Measurements from ENCODE around the gene CEP164.

The CEP164 gene

DNA sequence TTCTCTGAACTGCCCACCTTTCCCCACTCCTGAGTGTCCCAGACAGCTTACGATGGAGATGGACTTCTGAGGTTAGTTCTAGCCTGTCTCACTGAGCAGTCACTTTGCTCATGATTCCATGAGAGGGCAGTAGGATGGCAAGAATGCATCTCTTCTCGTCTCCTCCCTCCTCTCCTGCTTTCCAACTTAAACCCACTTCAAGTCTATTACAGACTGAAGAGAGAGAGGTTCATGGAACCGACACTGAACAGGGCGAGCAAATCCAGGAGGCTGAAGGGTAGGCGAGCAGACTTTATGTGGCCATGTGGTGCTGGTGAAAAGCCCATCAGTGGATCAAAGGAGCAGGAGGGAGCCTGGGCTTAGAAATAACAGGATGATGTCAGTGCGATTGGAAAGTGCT, 38.6 kb downstream of the CEP164 start:
- Mint-ChIP-seq H3K4me3 (no peak overlapping the region), H3K4me1 (ENCODE audit: low read depth) (no peaks in the 10 kb centered on the region), H3K9me3 (no peaks in the 10 kb centered on the region), H3K27me3 (ENCODE audit: low read depth) (no peaks in the 10 kb centered on the region), H3K36me3 (ENCODE audit: low read depth) (peaks cover 14% of the 10 kb centered on the region), H3K27ac (no peak overlapping the region)
- DNase-seq (ENCODE audit: low spot score) = no peak

- Mint-ChIP-seq H3K27ac (no peak overlapping the region), H3K4me1 (ENCODE audit: low read depth) (no peaks in the 10 kb centered on the region), H3K27me3 (ENCODE audit: low read depth) (no peaks in the 10 kb centered on the region), H3K4me3 (no peak overlapping the region), H3K36me3 (ENCODE audit: low read depth) (peaks cover 15% of the 10 kb centered on the region), H3K9me3 (no peaks in the 10 kb centered on the region)
- no peak for DNase-seq (ENCODE audit: low spot score)
Measured at GRCh38 chr11:117366875-117367274, 39.2 kb downstream of the CEP164 start.

DNA sequence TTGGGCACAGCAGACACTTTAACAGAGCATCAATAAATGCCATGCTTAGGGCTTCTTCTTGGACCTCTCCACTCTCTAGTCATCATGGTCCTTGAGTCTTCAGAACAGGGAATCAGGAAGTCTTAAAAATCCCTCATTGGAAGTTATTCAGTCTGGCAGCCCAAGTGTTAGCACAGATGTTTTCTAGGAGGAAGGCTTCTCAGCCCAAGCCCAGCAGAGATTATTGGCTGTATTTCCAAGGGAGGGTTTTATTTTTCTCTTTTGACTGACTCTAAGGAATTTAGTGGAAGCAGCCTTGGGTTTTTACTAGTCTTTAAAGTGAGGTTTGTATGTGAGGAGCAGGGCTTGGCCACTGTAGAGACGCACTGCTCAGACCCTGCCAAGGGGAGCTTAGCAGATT, 41.9 kb downstream of the CEP164 start:
- peaks cover 13% of the 10 kb centered on the region for H3K36me3 Mint-ChIP-seq (ENCODE audit: low read depth)
- H3K27ac Mint-ChIP-seq = no peak overlapping the region
- no peaks in the 10 kb centered on the region for H3K4me1 Mint-ChIP-seq (ENCODE audit: low read depth)
- H3K27me3 Mint-ChIP-seq (ENCODE audit: low read depth) = no peaks in the 10 kb centered on the region
- no peak for DNase-seq (ENCODE audit: low spot score)
- no peaks in the 10 kb centered on the region for H3K9me3 Mint-ChIP-seq
- H3K4me3 Mint-ChIP-seq = no peak overlapping the region

GRCh38 chr11:117371453-117371852, 43.8 kb downstream of the CEP164 start:
- H3K36me3 Mint-ChIP-seq (ENCODE audit: low read depth) = peaks cover 16% of the 10 kb centered on the region
- no peak overlapping the region for H3K27ac Mint-ChIP-seq
- no peak overlapping the region for H3K4me3 Mint-ChIP-seq
- H3K27me3 Mint-ChIP-seq (ENCODE audit: low read depth) = no peaks in the 10 kb centered on the region
- DNase-seq (ENCODE audit: low spot score) = no peak
- H3K9me3 Mint-ChIP-seq = no peaks in the 10 kb centered on the region
- H3K4me1 Mint-ChIP-seq (ENCODE audit: low read depth) = no peaks in the 10 kb centered on the region

GRCh38 chr11:117374316-117375055, 46.8 kb downstream of the CEP164 start:
- H3K4me1 Mint-ChIP-seq (ENCODE audit: low read depth) = no peaks in the 10 kb centered on the region
- no peak overlapping the region for H3K27ac Mint-ChIP-seq
- H3K27me3 Mint-ChIP-seq (ENCODE audit: low read depth) = no peaks in the 10 kb centered on the region
- H3K9me3 Mint-ChIP-seq = no peaks in the 10 kb centered on the region
- no peak overlapping the region for H3K4me3 Mint-ChIP-seq
- H3K36me3 Mint-ChIP-seq (ENCODE audit: low read depth) = peaks cover 16% of the 10 kb centered on the region
- DNase-seq (ENCODE audit: low spot score) = no peak

DNA sequence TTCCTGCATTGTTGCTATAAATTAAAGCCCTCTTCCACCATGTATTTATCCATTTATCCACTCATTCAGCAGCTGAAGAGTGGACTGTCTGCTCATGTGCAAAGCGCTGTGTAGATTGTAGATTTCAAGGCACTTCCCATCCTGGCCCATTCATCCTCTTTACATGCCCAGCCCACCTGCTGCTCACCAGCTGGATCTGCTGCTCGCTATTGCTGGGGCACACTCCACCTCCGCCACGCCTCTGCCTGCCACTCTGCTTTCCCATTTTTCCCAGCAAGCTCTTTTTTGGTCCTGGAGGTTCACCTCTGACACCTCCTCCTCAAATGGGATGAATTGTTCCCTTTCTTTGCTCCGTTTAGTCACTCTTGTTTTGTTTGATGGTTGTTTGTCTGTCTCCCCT, 48.3 kb downstream of the CEP164 start:
- Mint-ChIP-seq H3K4me3 (no peak overlapping the region), H3K27ac (no peak overlapping the region), H3K9me3 (no peaks in the 10 kb centered on the region), H3K27me3 (ENCODE audit: low read depth) (no peaks in the 10 kb centered on the region), H3K4me1 (ENCODE audit: low read depth) (no peaks in the 10 kb centered on the region), H3K36me3 (ENCODE audit: low read depth) (peaks cover 19% of the 10 kb centered on the region)
- no peak for DNase-seq (ENCODE audit: low spot score)

GRCh38 chr11:117376517-117376916, 48.9 kb downstream of the CEP164 start:
- Mint-ChIP-seq H3K4me1 (ENCODE audit: low read depth) (no peaks in the 10 kb centered on the region), H3K4me3 (no peak overlapping the region), H3K9me3 (no peaks in the 10 kb centered on the region), H3K27me3 (ENCODE audit: low read depth) (no peaks in the 10 kb centered on the region), H3K27ac (no peak overlapping the region), H3K36me3 (ENCODE audit: low read depth) (peaks cover 19% of the 10 kb centered on the region)
- no peak for DNase-seq (ENCODE audit: low spot score)

DNA sequence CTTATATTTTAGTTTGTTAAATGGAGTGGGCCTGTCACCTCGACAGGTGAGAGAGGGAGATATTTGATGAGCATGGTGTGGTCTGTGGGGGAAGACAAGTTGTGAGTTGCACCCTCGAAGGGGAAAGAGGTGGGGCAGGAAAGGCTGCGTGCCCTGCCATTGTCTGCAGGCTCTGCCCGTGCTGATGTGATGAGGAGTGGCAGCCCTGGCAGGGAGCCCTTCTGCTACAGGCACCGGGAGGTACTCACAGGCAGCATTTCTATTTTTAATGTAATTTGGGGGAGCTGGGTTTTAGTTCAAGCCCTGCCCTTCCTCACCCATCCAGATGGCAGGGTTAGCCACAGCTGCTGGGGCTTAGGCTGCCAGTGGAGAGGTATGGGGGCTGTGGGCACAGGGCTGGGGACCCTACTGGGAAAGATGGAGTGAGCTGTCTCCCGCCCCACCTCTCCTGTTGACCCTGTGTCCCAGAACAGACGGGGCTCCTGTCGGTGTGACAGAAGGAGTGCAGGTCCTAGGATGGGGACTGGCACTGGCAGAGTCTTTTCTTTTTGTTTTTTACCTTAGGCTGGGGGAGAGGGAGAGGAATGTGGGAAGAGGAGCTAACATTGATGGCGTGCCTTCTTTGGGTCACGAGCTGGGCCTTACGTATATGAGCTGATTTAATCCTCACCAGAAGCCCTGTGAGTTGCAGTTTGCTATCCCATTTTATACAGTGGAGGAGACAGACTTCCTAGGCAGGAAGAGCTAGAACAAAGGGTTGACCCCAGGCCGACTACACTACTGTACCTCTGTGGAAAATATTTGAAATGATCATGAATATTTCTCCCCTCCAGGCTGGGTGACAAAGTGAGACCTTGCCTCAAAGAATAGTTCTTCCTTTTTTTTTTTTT, 51.6 kb downstream of the CEP164 start:
- no peak for DNase-seq (ENCODE audit: low spot score)
- H3K27me3 Mint-ChIP-seq (ENCODE audit: low read depth) = no peaks in the 10 kb centered on the region
- no peaks in the 10 kb centered on the region for H3K4me1 Mint-ChIP-seq (ENCODE audit: low read depth)
- no peak overlapping the region for H3K4me3 Mint-ChIP-seq
- no peaks in the 10 kb centered on the region for H3K9me3 Mint-ChIP-seq
- H3K27ac Mint-ChIP-seq = no peak overlapping the region
- H3K36me3 Mint-ChIP-seq (ENCODE audit: low read depth) = peaks cover 10% of the 10 kb centered on the region

DNA sequence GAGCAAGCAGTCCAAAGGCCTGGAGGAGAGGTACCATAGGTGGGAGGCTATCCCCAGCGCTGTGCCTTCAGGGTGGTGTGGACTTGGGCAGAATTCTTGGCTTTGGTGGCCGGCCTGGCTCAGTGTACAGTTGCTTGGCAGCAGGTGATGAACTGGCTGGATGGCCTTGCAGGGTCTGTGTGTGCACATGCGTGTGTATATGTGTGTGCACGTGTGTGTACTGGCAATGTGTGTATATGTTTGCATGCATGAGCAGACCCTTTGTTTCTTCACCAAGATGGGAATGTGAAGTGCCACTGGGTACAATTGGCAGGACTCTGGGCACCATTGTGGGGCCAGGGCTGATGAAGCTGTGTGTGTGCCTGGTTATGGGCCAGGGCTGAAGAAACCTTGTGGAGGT, 53.0 kb downstream of the CEP164 start:
- Mint-ChIP-seq H3K4me1 (ENCODE audit: low read depth) (no peaks in the 10 kb centered on the region), H3K27me3 (ENCODE audit: low read depth) (no peaks in the 10 kb centered on the region), H3K27ac (no peak overlapping the region), H3K36me3 (ENCODE audit: low read depth) (peaks cover 10% of the 10 kb centered on the region), H3K4me3 (no peak overlapping the region), H3K9me3 (no peaks in the 10 kb centered on the region)
- no peak for DNase-seq (ENCODE audit: low spot score)

DNA sequence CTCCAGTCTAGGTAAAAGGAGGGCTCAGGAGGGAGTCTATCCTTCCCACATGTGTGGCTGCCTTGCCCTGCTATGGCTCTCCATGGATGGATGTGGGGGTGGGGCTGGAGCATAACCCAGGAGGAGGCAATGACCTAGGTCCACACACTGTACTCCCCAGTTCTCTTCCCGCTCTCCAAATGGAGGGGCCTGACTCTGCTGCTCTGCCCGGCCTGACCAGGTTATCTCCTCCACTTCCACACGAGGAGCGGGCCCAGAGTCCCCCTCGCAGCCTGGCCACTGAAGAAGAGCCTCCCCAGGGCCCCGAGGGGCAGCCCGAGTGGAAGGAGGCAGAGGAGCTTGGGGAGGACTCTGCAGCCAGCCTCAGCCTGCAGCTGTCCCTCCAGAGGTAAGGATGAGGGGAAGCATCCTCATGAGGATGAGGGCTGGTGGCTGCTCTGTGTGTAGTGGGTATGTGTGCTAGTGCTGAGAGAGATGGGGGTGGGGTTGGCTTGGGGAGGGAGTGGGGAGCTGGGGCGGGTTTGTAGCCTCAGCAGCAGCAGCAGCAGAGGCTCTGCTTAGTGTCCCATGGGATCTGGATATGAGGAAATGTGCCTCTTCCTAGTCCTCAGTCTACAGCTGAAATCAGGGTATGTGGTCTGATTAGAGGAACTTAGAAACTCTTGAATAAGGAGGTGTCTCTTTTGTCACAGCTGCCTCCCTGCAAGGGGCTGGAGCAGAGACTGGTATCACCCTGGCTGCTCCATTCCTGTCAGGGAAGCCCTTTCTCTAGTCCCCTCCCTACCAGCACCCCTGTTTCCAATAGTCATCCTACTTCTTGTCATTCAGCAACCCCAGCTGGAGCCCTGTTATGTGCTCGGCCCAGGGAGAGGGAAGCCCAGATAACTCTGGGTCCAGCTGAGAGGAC, 54.1 kb downstream of the CEP164 start:
- H3K4me1 Mint-ChIP-seq (ENCODE audit: low read depth) = no peaks in the 10 kb centered on the region
- peaks cover 5% of the 10 kb centered on the region for H3K36me3 Mint-ChIP-seq (ENCODE audit: low read depth)
- no peak overlapping the region for H3K27ac Mint-ChIP-seq
- no peaks in the 10 kb centered on the region for H3K9me3 Mint-ChIP-seq
- no peaks in the 10 kb centered on the region for H3K27me3 Mint-ChIP-seq (ENCODE audit: low read depth)
- DNase-seq (ENCODE audit: low spot score) = no peak
- no peak overlapping the region for H3K4me3 Mint-ChIP-seq

DNA sequence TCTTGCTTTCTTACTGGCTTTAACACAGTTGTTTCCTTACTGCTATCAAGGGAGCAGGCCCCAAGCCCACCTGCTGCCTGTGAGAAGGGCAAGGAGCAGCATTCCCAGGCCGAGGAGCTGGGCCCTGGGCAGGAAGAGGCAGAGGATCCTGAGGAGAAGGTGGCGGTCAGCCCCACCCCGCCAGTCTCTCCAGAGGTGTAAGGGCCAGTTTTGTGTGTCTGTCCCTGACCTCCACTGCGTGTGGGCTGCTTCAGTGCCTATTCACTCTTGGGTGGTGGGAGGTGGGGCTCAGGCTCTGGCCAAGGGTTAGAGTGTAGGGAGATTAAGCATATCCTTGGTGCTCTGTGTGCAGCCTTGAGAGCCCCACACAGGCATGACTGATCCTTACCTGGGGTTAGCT, 55.1 kb downstream of the CEP164 start:
- Mint-ChIP-seq H3K27me3 (ENCODE audit: low read depth) (no peaks in the 10 kb centered on the region), H3K4me1 (ENCODE audit: low read depth) (no peaks in the 10 kb centered on the region), H3K36me3 (ENCODE audit: low read depth) (peaks cover 5% of the 10 kb centered on the region), H3K4me3 (no peak overlapping the region), H3K27ac (no peak overlapping the region), H3K9me3 (no peaks in the 10 kb centered on the region)
- DNase-seq (ENCODE audit: low spot score) = no peak

DNA sequence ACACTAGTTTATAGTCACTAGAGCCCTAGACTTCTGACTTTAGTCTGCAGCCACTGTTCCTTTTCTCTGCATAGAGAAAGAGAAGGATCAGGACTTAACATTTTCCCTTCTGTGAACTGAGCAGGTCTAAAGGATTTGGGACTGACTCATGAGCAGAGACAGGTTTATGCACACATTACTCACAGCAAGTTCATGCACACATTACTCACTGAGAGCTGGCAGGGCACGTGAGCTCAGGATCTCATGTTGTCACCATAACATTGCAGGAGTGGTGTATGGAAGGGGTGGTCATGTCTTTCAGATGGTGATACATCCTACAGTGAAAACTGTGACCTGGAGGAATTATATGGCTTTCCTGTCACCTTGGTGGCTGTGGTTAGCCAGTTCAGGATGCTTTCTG, 56.4 kb downstream of the CEP164 start:
- Mint-ChIP-seq H3K27me3 (ENCODE audit: low read depth) (no peaks in the 10 kb centered on the region), H3K4me3 (no peak overlapping the region), H3K9me3 (no peaks in the 10 kb centered on the region), H3K36me3 (ENCODE audit: low read depth) (peaks cover 8% of the 10 kb centered on the region), H3K27ac (no peak overlapping the region), H3K4me1 (ENCODE audit: low read depth) (no peaks in the 10 kb centered on the region)
- DNase-seq (ENCODE audit: low spot score) = no peak

GRCh38 chr11:117385471-117385870, 57.8 kb downstream of the CEP164 start:
- Mint-ChIP-seq H3K27ac (no peak overlapping the region), H3K4me3 (no peak overlapping the region), H3K9me3 (no peaks in the 10 kb centered on the region), H3K36me3 (ENCODE audit: low read depth) (peaks cover 11% of the 10 kb centered on the region), H3K4me1 (ENCODE audit: low read depth) (no peaks in the 10 kb centered on the region), H3K27me3 (ENCODE audit: low read depth) (no peaks in the 10 kb centered on the region)
- DNase-seq (ENCODE audit: low spot score) = no peak

- no peak overlapping the region for H3K4me3 Mint-ChIP-seq
- no peak for DNase-seq (ENCODE audit: low spot score)
- H3K4me1 Mint-ChIP-seq (ENCODE audit: low read depth) = no peaks in the 10 kb centered on the region
- H3K27me3 Mint-ChIP-seq (ENCODE audit: low read depth) = no peaks in the 10 kb centered on the region
- peaks cover 10% of the 10 kb centered on the region for H3K36me3 Mint-ChIP-seq (ENCODE audit: low read depth)
- no peaks in the 10 kb centered on the region for H3K9me3 Mint-ChIP-seq
- H3K27ac Mint-ChIP-seq = no peak overlapping the region
Measured at GRCh38 chr11:117385906-117386305, 58.3 kb downstream of the CEP164 start.

Measured in T-helper 2 cell treated with Interferon-gamma antibody and Interleukin-4, amounts not matched to agents 5 μg/mL and 100 μg/mL, for 36 hours (primary cell).